Measurements from ENCODE around the gene ADAMTSL2.

ADAMTSL2 gene

DNA sequence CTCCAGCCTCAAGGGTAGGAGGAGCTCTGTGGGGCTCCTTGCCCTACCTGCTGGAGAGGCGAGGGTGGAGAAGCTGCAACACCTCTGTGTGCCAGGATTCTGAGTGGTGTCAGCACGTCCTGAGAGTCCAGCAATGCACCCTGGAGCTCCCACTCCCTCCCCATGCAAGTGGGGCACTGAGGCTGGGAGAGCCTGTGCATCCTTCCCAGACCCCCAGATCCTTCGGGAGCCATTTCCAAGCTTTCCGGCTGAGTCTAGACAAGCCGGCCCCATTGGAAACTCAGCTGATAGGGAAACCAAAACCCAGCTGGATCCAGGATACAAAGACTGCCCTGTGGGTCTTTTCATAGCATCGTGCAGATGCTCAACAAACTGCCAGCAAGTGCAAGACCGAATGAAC, 72.9 kb downstream of the ADAMTSL2 start:
- H3K27me3 ChIP-seq (ENCODE audit: insufficient read depth, poor library complexity, severe bottlenecking), result peaks cover 3% of the 10 kb centered on the region
- no peak for DNase-seq (ENCODE audit: low read depth in 1 of 2, low spot score in 1 of 2)
- TF ChIP-seq GABPA (IDR thresholded peaks at IDR 0.05; ENCODE audit: low read depth) (no peak), CTCF (IDR thresholded peaks at IDR 0.05; ENCODE audit: insufficient read depth, low read length) (no peak), POLR2AphosphoS5 (IDR thresholded peaks at IDR 0.05; ENCODE audit: low read depth) (no peak), SPI1 (IDR thresholded peaks at IDR 0.05; ENCODE audit: borderline replicate concordance, low read depth) (no peak)
- TF ChIP-seq, protein P1, sequence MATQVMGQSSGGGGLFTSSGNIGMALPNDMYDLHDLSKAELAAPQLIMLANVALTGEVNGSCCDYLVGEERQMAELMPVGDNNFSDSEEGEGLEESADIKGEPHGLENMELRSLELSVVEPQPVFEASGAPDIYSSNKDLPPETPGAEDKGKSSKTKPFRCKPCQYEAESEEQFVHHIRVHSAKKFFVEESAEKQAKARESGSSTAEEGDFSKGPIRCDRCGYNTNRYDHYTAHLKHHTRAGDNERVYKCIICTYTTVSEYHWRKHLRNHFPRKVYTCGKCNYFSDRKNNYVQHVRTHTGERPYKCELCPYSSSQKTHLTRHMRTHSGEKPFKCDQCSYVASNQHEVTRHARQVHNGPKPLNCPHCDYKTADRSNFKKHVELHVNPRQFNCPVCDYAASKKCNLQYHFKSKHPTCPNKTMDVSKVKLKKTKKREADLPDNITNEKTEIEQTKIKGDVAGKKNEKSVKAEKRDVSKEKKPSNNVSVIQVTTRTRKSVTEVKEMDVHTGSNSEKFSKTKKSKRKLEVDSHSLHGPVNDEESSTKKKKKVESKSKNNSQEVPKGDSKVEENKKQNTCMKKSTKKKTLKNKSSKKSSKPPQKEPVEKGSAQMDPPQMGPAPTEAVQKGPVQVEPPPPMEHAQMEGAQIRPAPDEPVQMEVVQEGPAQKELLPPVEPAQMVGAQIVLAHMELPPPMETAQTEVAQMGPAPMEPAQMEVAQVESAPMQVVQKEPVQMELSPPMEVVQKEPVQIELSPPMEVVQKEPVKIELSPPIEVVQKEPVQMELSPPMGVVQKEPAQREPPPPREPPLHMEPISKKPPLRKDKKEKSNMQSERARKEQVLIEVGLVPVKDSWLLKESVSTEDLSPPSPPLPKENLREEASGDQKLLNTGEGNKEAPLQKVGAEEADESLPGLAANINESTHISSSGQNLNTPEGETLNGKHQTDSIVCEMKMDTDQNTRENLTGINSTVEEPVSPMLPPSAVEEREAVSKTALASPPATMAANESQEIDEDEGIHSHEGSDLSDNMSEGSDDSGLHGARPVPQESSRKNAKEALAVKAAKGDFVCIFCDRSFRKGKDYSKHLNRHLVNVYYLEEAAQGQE (IDR thresholded peaks at IDR 0.05; ENCODE audit: insufficient replicate concordance, low read depth), result no peak
- H3K27ac ChIP-seq (replicated peaks), result no peak overlapping the region
- H3K4me3 ChIP-seq (replicated peaks; ENCODE audit: insufficient read depth, low read length), result no peak overlapping the region

- no peak overlapping the region for H3K27ac ChIP-seq (replicated peaks)
- DNase-seq (ENCODE audit: low read depth in 1 of 2, low spot score in 1 of 2), result no peak
- H3K27me3 ChIP-seq (ENCODE audit: insufficient read depth, poor library complexity, severe bottlenecking), result peaks cover 3% of the 10 kb centered on the region
- H3K4me3 ChIP-seq (replicated peaks; ENCODE audit: insufficient read depth, low read length), result no peak overlapping the region
- TF ChIP-seq POLR2AphosphoS5 (IDR thresholded peaks at IDR 0.05; ENCODE audit: low read depth) (no peak), SPI1 (IDR thresholded peaks at IDR 0.05; ENCODE audit: borderline replicate concordance, low read depth) (no peak), CTCF (IDR thresholded peaks at IDR 0.05; ENCODE audit: insufficient read depth, low read length) (no peak), GABPA (IDR thresholded peaks at IDR 0.05; ENCODE audit: low read depth) (no peak)
- TF ChIP-seq, protein P1 (IDR thresholded peaks at IDR 0.05; ENCODE audit: insufficient replicate concordance, low read depth), result no peak
Observed at GRCh38 chr9:133607976-133608375, 73.5 kb downstream of the ADAMTSL2 start.

DNA sequence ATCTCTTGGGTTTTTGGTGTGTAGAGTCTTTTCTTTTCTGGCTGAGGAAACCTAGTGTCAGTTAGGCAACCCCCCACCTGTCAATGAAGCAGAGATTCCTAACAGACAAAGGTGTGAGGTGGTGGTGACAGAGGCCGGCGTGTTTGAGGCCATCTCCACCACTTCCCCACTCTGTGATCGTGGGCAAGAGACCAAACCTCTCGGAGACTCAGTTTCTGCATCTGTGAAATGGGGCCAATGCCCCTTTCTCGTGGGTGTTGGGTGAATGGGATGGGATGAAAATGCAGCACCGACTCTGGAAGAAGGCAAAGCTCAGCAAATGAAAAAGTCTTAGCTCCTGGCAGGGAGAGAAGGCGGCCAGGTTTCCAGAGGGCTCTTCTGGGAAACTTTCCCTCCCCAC, 73.9 kb downstream of the ADAMTSL2 start:
- no peak for DNase-seq (ENCODE audit: low read depth in 1 of 2, low spot score in 1 of 2)
- Histone ChIP-seq H3K27ac (replicated peaks) (no peak overlapping the region), H3K27me3 (ENCODE audit: insufficient read depth, poor library complexity, severe bottlenecking) (peaks cover 3% of the 10 kb centered on the region), H3K4me3 (replicated peaks; ENCODE audit: insufficient read depth, low read length) (no peak overlapping the region)
- TF ChIP-seq POLR2AphosphoS5 (IDR thresholded peaks at IDR 0.05; ENCODE audit: low read depth) (no peak), SPI1 (IDR thresholded peaks at IDR 0.05; ENCODE audit: borderline replicate concordance, low read depth) (no peak), CTCF (IDR thresholded peaks at IDR 0.05; ENCODE audit: insufficient read depth, low read length) (no peak), GABPA (IDR thresholded peaks at IDR 0.05; ENCODE audit: low read depth) (no peak)
- TF ChIP-seq, protein P1 (IDR thresholded peaks at IDR 0.05; ENCODE audit: insufficient replicate concordance, low read depth), result no peak

Data from HL-60 (cell line).